Ovary (tissue), 3 donors: ENCODE data around the gene C10orf105.

ENCODE experiments used
- EP300 ChIP-seq: sonication (generic); formaldehyde crosslinking; IDR thresholded peaks from one replicate; pipeline ENCODE4 v1.6.1; 2017; ENCODE audit warnings: antibody characterized with exemption
- POLR2A ChIP-seq: fragments of 450-650 bp; IDR thresholded peaks from one replicate; pipeline ENCODE4 v1.6.1; 2017; ENCODE audit warnings: antibody characterized with exemption, mild to moderate bottlenecking, moderate library complexity
- TF ChIP-seq, protein P1 (sequence below), 3 donors: fragments of 450-650 bp in 2 of 3; fragments of 200-600 bp in 1 of 3; IDR thresholded peaks; one replicate each; pipeline versions ENCODE4 v1.5.1 to v1.8.0; 2016 to 2022; ENCODE audit warnings: antibody characterized with exemption in 3 of 3, mild to moderate bottlenecking in 1 of 3
- donor health status: DM: no; HTN: no; CAD: no.

DNA sequence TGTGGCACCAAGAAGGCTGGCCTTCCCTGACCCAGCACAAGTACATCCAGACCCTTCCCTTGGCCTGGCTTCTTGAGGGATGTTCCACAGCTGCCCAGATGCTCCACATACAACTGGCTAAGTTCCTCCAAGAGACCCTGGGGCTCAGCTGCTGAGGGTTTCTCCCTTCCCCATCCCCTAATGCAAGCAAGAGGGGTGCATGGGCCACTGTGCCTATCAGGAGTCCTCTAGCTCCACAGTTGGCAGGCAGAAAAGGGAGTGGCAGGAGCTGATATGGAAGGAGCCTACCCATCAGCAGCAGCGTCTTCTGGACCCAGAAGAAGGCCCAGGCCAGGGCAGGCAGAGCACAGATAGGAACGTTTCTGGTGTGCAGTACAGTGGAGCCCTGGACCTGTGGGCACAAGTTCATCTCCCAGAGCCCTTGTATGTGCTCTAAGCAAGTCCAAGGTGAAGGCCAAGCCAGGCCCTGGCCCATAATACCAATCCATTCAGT, 27.5 kb upstream of the C10orf105 start:
- TF ChIP-seq, protein P1, sequence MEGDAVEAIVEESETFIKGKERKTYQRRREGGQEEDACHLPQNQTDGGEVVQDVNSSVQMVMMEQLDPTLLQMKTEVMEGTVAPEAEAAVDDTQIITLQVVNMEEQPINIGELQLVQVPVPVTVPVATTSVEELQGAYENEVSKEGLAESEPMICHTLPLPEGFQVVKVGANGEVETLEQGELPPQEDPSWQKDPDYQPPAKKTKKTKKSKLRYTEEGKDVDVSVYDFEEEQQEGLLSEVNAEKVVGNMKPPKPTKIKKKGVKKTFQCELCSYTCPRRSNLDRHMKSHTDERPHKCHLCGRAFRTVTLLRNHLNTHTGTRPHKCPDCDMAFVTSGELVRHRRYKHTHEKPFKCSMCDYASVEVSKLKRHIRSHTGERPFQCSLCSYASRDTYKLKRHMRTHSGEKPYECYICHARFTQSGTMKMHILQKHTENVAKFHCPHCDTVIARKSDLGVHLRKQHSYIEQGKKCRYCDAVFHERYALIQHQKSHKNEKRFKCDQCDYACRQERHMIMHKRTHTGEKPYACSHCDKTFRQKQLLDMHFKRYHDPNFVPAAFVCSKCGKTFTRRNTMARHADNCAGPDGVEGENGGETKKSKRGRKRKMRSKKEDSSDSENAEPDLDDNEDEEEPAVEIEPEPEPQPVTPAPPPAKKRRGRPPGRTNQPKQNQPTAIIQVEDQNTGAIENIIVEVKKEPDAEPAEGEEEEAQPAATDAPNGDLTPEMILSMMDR (IDR thresholded peaks at IDR 0.05): no peak
- TF ChIP-seq POLR2A (no peak), EP300 (no peak)
